ENCODE data around the gene GASK1B.

GRCh38 chr4:158130204-158130603 is 42.6 kb downstream of the GASK1B start:
- TF ChIP-seq CTCF (conservative IDR thresholded peaks at IDR 0.05; ENCODE audit: low read length) (no peak), EZH2phosphoT487 (IDR thresholded peaks at IDR 0.05; ENCODE audit: borderline replicate concordance, low read depth, low read length) (no peak)
